Measurements from ENCODE around the gene PCK1.

DNA sequence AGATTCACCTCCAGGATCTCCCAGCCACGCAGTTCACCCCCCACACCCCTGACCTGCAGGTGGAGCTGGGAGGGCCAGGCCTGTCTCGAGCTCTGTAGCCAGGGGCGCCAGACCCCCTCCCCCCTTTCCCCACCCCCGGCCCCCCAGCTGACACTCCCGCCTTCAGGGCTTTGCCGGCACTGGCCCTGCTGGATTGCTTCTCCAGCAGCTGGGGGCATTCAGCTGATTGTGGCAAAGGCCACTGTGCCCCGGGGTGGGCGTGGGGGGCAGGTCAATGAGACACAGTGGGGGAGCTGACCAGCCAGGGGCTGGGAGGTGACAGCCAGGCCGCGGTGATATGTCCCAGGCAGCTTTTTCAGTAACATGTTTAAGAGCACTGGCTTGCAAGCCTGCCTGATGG is 37.1 kb downstream of the PCK1 start:
- TF ChIP-seq POLR2AphosphoS5 (IDR thresholded peaks at IDR 0.05; ENCODE audit: low read depth, low read length): no peak
- TF ChIP-seq, protein P1, sequence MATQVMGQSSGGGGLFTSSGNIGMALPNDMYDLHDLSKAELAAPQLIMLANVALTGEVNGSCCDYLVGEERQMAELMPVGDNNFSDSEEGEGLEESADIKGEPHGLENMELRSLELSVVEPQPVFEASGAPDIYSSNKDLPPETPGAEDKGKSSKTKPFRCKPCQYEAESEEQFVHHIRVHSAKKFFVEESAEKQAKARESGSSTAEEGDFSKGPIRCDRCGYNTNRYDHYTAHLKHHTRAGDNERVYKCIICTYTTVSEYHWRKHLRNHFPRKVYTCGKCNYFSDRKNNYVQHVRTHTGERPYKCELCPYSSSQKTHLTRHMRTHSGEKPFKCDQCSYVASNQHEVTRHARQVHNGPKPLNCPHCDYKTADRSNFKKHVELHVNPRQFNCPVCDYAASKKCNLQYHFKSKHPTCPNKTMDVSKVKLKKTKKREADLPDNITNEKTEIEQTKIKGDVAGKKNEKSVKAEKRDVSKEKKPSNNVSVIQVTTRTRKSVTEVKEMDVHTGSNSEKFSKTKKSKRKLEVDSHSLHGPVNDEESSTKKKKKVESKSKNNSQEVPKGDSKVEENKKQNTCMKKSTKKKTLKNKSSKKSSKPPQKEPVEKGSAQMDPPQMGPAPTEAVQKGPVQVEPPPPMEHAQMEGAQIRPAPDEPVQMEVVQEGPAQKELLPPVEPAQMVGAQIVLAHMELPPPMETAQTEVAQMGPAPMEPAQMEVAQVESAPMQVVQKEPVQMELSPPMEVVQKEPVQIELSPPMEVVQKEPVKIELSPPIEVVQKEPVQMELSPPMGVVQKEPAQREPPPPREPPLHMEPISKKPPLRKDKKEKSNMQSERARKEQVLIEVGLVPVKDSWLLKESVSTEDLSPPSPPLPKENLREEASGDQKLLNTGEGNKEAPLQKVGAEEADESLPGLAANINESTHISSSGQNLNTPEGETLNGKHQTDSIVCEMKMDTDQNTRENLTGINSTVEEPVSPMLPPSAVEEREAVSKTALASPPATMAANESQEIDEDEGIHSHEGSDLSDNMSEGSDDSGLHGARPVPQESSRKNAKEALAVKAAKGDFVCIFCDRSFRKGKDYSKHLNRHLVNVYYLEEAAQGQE (IDR thresholded peaks at IDR 0.05; ENCODE audit: insufficient read depth in 1 of 2, low read depth in 2 of 2, low read length in 2 of 2): no peak
- no peak for TF ChIP-seq SIN3A (IDR thresholded peaks at IDR 0.05; ENCODE audit: borderline replicate concordance, insufficient read depth, low read length)
- no peak for TF ChIP-seq TAF1 (IDR thresholded peaks at IDR 0.05; ENCODE audit: borderline replicate concordance, insufficient read depth, low read length)
